ENCODE results near the gene DCDC2C.

GRCh38 chr2:3725002-3725401 lies 21.6 kb downstream of the DCDC2C start:
- TF ChIP-seq ELK4 (IDR thresholded peaks at IDR 0.05; ENCODE audit: borderline replicate concordance, low read depth, low read length) (no peak), ZNF777 (tag by site-specific recombination; IDR thresholded peaks at IDR 0.05; ENCODE audit: borderline replicate concordance) (no peak), ZNF639 (tag by site-specific recombination; IDR thresholded peaks at IDR 0.05) (no peak), CTCF (tag by site-specific recombination; IDR thresholded peaks at IDR 0.05) (no peak), ZFP69B (tag by site-specific recombination; IDR thresholded peaks at IDR 0.05) (no peak), ZBTB20 (tag by site-specific recombination; IDR thresholded peaks at IDR 0.05) (no peak), ZEB2 (tag by site-specific recombination; IDR thresholded peaks at IDR 0.05) (no peak), TCF7L2 (IDR thresholded peaks at IDR 0.05; ENCODE audit: borderline replicate concordance, low read depth, low read length) (no peak), ZNF701 (tag by site-specific recombination; IDR thresholded peaks at IDR 0.05) (no peak), GFI1B (tag by site-specific recombination; IDR thresholded peaks at IDR 0.05) (no peak), ZNF513 (tag by site-specific recombination; IDR thresholded peaks at IDR 0.05) (no peak), ZBTB48 (tag by site-specific recombination; IDR thresholded peaks at IDR 0.05) (no peak), ZNF530 (tag by site-specific recombination; IDR thresholded peaks at IDR 0.05; ENCODE audit: low read depth) (no peak), ZNF555 (tag by site-specific recombination; conservative IDR thresholded peaks at IDR 0.05) (no peak)

All from HEK293 (cell line).